GM19468 (cell line): ENCODE data around the gene HYI.
"Not testable (repeated sequence)": the region's sequence is repeated elsewhere in the genome, so short reads cannot be mapped to it uniquely, and the experiment has no call there.

Experiments
- ATAC-seq: cut with Tn5 transposase; IDR thresholded peaks from one replicate; pipeline ENCODE4 v1.9.1; 2021; ENCODE audit warnings: mild to moderate bottlenecking, moderate library complexity, moderate number of reproducible peaks; ENCODE audit not compliant: unreplicated experiment; ENCODE audit errors: extremely low read depth

HYI gene

DNA sequence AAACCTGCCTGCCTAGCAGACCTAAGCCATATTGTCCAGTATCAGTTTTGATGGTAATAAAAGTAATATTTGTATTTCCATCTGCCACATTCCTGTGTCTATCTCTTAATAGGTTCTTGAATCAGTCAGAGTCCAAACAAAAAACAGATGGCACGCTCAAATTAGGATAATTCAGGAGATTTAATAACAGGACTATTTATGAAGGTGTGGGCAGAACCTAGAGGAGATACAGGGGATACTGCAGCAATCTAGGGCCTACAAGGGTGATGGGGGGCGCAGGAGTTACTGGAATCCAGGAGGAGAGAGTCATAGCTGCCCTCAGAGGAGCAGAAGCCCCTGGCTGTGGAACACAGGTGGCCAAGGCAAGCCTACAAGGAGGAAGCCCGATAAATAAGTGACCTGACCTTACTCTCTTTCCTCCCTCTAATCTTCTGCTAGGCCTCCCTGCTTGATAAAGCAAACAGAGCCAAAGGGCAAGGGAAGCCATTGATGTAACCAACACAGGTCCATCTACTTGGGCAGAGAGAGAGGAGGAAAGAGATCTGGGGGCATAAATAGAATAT lies 11.9 kb upstream of the HYI start:
- no peak for ATAC-seq

DNA sequence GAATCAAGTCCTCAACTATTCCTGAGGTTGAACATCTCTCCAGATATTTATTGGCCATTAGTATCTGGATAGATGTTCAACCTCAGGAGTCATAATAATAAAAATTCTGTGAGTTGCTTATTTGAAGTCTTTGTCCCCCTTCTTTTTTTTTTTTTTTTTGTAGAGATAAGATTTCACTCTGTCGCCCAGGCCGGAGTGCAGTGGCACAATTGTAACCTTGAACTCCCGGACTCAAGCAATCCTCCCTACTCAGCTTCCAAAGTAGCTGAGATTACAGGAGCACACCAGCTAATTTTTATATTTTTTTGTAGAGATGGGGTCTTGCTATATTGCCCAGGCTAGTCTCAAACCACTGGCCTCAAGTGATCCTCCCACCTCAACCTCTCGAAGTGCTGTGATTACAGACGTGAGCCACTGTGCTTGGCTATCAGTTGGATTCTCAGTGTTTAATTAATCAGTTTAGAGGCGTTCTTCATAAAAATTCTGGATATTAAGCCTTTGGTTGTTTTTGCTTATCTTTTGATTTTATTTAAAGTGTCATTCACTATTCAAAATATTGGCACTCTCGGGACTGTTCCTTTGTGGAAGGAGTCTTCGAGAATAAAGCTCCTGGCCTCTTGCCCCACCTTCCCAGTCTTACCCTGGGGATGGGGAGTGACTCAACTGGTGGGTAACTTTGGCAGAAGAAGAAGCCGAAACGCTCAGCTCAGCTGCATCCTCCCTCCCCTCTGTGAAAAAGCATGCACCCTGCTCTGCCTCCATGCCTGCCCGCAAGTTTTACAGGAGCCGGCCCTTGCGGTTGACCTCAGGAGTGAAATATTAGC lies 11.2 kb upstream of the HYI start:
- ATAC-seq: no peak

DNA sequence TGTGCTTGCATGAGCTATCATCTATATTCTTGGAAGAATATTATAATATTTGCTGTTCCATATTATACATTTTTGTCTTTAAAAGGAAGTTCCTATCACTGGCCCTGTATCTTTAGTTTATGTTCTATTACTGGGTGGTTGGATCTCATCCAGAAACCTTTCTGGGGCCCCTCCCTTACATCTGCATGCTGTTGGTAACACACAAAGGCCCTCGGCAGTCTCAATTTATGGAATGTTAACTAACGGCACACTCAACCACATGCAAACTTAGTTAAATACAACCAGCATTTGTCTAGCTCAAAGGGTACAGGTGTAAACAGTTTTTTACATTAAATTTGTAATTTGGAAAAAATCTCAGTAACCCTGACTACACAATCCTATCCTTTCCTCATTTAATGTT lies 9.7 kb upstream of the HYI start:
- ATAC-seq: no peak

DNA sequence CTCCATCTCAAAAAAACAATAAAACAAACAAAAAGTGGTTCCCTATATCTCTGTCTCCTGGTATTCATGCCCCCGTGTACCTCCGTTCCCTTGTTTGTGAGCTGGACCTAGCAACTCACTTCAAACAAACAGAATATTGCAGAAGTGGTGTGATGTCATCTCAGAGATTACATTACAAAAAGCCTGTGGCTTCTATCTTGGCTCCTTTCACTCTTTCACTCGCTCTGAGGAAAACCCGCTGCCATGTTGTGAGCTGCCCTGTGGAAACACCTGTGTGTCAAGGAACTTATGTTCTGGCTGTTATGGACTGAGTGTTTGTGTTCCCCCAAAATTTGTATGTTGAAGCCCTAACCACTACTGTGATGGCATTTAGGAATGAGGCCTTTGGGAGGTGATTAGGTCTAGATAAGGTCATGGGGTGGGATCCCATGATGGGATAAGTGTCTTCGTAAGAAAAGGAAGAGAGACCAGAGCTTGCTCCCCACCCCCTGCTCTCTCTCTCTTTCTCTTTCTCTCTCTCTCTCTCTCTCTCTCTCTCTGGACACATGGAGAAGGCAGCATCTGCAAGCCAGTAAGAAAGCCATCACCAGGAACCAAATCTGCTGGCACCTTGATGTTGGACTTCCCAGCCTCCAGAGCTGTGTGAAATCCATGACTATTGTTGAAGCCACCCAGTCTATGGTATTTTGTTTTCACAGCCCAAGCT lies 7.4 kb upstream of the HYI start:
- ATAC-seq: no peak

DNA sequence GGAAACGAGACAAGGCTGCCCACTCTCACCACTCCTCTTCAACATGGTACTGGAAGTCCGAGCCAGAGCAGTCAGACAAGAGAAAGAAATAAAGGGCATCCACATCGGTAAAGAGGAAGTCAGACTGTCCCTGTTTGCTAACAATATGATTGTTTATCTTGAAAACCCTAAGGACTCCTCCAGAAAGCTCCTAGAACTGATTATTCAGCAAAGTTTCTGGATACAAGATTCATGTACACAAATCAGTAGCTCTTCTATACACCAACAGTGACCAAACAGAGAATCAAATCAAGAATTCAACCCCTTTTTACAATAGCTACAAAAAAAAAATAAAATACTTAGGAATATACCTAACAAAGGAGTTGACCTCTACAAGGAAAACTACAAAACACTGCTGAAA lies 4.6 kb upstream of the HYI start:
- ATAC-seq: not testable (repeated sequence)

DNA sequence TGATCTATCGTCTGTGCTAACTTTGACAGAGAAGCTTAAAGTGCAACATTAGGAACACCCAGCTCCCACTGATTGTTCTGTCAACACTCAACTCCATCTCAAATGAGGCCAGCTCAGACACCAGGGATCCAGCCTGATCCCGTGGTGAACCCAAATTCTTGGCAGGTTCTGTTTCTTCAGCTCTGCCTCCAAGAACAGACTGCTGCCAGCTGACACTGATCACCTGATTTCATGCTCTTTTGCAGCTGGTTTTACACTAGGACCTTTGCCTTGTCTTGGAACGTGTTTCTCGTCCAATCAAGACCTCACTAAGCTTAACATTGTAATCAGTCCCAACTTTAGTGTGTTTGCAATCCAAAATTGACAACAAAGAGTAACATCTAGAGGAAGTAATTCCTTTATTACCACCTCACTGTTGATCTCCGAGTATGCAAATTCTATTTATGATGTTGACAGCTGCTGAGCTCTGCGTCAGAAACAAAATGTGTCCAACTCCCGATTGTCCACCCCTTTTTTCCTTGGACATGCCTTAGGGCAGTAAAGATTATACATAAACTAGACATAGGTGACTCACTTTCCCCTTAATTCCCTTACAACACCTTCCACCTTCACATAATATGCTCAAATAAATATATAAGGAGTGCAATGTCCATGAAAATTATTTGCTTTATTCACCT lies 1.6 kb upstream of the HYI start:
- no peak for ATAC-seq

DNA sequence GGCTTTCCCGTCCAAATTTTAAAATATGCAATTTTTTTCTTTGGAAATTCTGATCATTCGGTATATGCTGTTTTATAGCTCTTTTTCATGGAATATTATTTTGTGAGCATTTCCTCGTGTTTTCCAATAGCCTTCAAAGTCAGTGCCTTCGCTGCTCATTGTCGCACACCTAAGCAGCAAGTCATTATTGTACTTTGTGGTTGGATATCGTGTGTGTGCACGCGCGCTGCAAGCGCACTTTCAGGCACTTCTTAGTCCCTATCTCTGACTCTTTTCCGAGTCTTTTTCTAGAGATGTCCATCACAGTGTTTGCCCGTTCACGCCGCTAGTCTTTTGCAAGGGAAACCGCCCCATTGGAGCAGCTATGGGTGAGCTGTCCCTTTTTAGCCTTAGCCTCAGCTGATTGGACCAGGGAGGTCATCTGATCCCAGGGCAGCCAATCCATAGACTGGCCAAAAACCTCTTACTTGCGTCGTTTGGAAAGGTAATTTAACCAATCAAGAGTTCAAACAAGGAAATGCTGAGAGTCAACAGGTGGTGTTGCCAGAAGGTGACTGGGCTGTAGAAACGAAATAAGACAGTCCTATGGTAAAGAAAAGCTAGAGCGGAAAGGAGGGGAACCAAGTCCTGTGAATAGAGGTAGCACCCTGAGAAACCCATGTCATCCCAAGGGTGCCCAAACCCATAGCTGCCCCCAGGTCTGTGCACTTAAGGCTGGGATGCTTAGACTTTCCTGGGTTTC lies 710 bp upstream of the HYI start:
- no peak for ATAC-seq

DNA sequence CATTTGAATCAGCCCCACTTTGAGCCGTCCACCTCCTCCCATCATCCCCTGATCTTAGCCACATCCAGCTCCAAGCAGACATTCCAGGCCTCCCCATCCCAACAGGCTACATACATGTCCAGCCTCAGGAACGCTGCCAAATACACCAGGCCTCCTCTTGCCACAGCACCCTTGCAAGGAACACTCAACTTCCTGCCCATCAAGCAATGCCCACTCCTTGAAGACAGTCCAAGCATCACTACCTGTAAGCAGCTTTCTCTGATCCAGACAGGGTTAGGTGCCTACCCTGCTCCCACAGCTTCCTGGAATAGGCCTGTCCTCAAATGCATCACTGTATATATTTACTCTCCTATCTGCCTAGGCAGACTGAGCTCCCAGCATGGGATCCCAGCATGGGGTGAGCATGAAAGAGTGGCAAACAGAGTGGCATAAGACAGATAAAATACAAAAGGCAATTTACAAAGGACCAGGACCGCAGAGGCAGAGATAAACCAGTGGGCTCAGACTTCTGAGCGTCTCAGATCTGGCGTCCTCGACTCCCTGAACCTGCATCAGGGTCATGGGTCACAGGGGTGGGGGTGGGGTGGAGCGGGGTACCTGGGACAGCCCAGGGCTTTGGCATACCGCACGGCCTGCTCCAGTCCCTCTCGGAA lies 816 bp downstream of the HYI start:
- ATAC-seq: no peak

DNA sequence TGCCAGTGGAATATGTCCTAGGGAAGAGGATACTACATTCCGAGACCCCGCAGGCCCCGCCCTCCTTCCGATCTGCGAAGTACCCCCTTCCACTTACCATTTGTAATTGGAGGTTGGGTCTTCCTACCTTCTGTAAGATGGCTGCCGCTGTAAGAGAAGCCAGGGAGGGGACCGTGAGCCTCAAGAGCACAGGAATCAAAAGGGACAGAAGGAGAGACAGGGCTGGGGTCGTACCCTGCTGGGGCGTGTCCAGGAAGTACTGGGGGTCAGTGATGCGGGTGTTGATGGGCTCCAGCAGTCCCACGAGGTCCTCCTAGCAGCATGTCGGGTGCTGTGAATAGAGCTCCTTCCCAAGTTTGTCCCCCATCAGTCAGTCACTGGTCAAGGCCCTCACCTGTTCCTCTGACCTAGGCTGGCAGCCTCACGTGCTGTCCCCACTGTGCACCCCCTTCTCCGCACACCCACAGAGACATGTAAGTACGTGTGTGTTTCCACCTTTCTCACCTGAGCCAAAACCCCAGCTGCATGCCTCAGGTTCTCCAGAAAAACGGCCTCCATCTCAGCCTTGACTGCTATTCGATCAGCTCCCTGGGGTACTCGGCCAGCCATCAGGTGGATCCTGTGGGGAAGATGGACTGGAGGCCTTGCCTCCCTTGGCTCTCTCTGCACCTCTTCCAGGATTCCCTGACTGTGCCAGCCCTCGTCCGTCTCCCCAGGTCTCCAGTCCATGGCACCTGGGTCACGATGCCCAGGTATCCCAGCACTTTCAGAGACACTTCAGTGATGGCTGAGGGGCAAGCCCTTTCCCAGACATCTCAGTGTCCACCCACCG lies 1.8 kb downstream of the HYI start:
- ATAC-seq: no peak

DNA sequence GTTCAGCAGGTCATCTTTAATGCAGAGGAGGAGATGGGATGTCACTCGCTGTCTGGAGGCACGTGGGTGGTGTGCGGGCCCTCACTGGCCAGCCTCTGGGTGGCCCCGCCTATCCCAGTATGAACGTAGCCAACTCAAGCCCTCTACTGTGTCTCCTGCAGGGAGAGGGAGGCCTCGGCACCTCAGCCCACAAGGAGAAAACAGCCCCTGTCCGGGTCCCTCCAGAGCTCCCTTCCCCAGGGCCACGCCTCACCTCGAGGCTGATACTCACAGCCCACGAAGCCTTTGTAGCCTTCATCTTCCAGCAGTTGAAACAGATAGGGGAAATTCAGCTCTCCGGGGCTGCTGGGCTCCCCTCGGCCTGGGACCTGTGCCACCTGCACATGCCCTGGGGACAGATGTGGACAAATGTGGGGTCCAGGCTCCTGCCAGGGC lies 2.6 kb downstream of the HYI start:
- ATAC-seq: no peak

DNA sequence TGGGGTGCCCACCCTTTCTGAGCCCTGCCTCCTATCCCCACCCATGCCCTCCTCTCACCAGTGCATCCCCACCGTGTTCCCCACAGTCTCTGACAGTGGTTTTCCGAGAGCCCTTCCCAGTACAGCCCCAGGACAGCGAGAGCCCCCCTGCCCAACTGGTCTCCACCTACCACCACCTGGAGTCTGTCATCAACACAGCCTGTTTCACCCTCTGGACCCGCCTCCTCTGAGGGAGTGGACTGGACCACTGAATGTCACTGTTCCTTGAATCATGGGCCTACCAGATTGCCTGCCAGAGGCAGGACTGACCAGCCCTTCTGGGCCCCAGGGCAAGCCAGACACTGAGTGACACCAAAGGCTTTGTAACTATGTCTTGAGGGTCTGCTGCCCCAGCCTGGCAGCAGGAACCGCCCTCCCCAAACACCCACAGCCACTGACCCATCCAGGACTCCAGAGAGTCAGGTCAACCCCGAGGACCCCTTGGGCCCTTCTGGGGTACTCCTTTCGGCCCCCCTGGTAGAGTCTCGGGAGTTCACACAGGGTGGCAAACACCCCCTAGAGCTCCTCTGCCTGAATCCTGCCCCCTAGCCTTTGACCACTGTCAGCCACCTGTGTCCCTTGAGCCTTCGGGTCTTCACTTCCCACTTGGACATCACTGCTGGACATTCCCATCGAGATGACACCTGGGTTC lies 3.3 kb downstream of the HYI start:
- ATAC-seq: no peak

DNA sequence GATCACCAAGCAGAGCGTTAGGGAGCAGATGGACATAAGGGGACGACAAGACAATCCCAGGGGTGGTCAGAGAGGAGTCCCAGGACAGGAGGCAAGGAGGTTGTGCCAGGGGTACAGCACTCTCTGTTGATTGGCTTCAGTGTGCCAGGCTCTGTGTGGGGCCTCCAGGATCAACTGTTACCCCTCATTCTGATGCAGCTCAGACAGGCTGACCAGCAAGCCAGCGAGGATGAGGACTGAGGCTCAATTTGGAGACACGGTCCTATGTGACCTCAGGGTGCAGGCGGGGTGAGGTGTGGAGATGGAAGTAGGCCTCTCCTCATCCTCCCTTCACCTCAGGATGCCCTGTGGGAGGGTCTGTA lies 4.0 kb downstream of the HYI start:
- ATAC-seq: no peak

DNA sequence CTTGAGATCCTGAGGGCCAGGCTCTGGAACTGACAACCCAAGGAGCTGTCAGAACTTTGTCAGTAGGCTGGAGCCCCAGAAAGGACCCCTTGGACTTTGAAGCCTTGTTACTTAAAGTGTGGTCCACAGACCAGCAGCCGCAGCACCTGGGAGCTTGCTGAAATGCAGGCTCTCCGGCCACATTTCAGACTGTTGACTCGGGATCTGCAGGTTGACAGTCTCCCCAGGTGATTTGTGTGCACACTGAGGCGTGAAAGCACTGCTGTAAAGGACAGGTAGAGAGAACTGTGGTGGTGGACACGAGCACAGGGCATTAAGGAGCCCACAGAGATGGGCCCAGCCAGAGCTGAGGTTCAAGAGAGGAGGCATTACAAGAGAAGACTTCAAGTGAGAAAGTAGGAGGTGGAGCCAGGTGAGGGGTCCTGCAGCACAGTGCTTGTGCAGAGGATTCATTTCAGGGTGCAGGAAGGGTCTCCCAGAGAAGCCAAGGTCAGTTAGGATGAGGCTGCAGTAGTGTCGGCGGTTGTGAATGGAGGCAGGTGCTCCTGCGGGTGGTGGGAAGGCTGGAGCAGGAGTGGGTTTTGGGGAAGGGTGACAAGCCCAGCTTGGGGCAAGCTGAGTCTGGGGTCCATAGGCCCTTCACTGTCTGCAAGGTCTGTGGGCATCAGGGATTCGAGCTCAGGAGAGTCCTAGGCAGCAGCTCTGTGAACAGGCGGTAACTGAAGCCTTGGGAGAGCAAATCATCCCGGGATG lies 4.6 kb downstream of the HYI start:
- no peak for ATAC-seq

DNA sequence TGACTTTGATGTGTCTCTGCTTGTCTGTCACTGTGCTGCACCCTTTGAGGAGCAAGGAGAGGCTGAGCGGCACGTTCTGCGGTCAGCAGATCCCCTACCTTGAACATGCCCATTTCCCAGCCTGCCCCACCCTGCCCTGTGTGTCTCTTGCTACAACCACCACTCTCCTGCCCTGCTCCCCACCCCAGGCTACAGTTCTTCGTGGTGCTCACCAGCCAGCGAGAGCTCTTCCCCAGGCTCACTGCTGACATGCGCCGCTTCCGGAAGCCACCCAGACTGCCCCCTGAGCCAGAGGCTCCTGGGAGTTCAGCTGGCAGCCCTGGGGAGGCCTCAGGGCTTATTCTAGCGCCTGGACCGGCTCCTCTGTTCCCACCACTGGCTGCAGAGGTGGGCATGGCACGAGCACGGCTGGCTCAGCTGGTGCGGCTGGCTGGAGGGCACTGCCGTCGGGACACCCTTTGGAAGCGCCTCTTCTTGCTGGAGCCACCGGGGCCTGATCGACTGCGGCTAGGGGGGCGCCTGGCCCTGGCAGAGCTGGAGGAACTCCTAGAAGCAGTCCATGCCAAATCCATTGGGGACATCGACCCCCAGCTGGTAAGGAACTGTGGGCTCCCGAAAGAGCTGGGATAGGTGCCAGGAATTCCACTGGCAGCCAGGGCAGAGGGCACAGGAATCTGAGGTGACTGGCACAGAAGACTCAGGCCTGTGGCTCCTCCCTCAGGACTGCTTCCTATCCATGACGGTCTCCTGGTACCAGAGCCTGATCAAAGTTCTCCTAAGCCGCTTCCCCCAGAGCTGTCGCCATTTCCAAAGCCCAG lies 5.6 kb downstream of the HYI start:
- ATAC-seq: no peak

DNA sequence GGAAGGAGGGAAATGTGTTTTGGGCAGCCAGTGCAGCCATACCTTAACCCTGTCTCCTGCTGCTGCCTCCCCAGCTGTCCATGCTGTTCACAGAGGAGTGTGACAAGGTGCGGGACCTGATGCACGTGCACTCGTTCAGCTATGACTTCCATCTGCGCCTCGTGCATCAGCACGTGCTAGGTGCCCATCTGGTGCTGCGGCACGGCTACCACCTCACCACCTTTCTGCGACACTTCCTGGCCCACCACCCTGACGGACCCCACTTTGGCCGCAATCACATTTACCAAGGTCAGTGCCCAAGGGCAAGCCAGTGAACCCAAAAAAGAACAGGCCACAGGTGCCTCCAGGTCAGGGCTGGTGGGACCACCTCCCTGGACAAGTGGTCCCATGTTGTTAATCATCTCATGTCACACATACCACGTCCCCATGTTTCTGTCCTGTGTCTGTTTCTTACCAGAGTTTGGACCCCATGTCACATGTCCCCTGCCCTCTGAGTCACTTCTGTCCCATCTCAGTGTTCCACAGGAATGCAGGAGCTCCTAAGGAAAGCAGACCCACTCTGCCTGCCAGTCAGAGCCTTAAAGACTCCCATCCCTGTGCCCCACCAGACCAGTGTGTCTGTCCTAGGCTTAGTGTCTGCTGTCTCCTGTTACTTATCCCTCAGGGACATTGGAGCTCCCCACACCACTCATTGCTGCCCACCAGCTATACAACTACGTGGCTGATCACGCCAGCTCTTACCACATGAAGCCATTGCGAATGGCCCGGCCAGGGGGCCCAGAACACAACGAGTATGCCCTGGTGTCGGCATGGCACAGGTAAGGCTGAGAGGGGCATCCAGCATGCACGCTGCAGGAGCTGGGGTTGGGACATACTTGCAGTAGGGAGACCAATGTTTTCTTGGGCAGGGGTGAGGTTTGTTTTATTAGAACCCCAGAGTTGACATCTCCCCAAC lies 6.6 kb downstream of the HYI start:
- no peak for ATAC-seq

DNA sequence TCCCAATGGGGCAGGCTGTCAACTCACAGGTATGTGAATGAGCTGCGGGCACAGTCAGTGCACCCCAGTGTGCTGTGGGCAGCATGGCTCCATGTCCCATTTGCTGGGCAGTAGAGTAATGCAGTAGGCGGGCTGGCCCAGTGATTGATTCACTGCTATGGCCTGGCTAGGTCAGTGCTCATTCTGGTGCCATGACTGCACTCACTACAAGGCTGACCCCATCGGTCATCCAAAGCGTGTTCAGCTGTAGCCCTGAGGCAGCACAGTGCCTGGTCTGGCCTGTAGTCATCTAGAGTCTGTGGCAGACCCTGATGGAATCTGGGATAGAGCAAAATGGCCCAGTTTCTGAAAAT lies 7.4 kb downstream of the HYI start:
- no peak for ATAC-seq
